Muscle layer of duodenum (tissue), 2 donors: ENCODE results near the gene MAP1S.

ENCODE experiments used
- H3K27ac ChIP-seq: one replicate; pipeline ENCODE4 v1.7.0; 2013; ENCODE audit warnings: mild to moderate bottlenecking, low read length
- H3K27me3 ChIP-seq: one replicate; pipeline ENCODE4 v1.7.0; 2013; ENCODE audit warnings: low read depth, mild to moderate bottlenecking, control low read depth, low read length
- H3K36me3 ChIP-seq, 2 donors: one replicate each; pipeline ENCODE4 v1.7.0; 2013; ENCODE audit warnings: low read length in 2 of 2, control low read depth in 1 of 2, mild to moderate bottlenecking in 1 of 2; ENCODE audit not compliant: insufficient read depth in 2 of 2, control insufficient read depth in 1 of 2
- H3K4me1 ChIP-seq, 2 donors: one replicate each; pipeline ENCODE4 v1.7.0; 2013; ENCODE audit warnings: low read length in 2 of 2, mild to moderate bottlenecking in 2 of 2, control low read depth in 1 of 2, moderate library complexity in 1 of 2; ENCODE audit not compliant: insufficient read depth in 2 of 2, control insufficient read depth in 1 of 2
- H3K4me3 ChIP-seq, 2 donors: one replicate each; pipeline ENCODE4 v1.7.0; 2013; ENCODE audit warnings: low read length in 2 of 2, low read depth in 1 of 2, mild to moderate bottlenecking in 1 of 2
- H3K9me3 ChIP-seq, 2 donors: one replicate each; pipeline ENCODE4 v1.7.0; 2013; ENCODE audit warnings: low read length in 2 of 2, control low read depth in 1 of 2, mild to moderate bottlenecking in 1 of 2; ENCODE audit not compliant: control insufficient read depth in 1 of 2
- donor health status: healthy.

MAP1S gene

DNA sequence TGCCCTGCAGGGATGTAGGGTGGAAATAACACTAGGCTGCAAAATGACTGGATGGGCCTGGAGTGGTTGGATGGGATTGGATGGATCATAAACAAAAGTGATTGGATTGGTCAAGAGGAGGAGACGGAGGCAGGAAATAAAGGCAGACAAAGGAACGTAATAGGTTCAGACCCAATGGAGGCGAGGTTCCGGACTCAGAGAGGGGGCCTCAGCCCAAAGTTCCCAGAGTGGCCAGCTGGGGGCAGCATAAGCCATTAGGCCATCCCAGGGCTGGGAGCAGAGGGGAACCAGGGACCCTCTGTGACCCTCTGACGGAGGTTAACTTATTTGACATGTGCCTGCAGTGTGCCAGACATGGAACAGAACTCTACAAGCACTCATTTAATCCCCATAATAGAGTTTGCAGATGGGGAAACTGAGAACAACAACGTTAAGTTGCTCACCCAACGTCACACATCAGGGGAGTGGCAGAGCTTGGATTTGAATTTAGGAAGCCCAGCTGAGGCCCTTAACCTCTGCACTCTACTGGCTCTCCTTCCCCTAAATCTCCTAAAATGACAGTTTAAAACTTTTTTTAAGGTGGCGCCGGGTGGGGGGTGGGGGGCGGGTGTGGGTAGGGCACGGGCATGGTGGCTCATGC, 15.3 kb upstream of the MAP1S start:
- H3K27ac ChIP-seq, result no peak overlapping the region
- no peaks in the 10 kb centered on the region for H3K9me3 ChIP-seq
- no peaks in the 10 kb centered on the region for H3K27me3 ChIP-seq
- H3K4me1 ChIP-seq, result no peaks in the 10 kb centered on the region
- H3K4me3 ChIP-seq, result no peak overlapping the region
- no peaks in the 10 kb centered on the region for H3K36me3 ChIP-seq

DNA sequence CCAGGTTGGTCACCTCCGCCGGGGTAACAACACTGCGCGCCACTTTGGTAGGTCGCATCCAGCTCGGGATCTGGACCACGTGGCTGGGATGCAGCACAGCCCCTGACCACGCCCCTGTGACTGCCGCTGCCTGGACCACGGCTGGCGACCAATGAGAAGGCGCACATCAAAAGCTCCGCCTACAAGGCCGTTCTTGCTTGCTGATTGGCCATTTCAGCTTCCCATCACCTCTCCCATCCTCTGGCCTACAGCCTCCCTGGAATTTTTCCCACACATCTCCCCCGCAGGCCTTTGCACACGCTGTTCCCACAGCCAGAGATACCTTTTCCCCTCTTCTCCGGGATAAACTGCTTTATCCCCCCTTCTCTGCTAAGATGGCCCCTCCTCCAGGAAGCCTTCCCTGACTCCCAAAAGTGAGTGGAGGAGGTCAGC, 12.5 kb upstream of the MAP1S start:
- Histone ChIP-seq H3K27ac (no peak overlapping the region), H3K4me1 (no peaks in the 10 kb centered on the region), H3K27me3 (no peaks in the 10 kb centered on the region), H3K4me3 (no peak overlapping the region), H3K9me3 (no peaks in the 10 kb centered on the region), H3K36me3 (no peaks in the 10 kb centered on the region)

DNA sequence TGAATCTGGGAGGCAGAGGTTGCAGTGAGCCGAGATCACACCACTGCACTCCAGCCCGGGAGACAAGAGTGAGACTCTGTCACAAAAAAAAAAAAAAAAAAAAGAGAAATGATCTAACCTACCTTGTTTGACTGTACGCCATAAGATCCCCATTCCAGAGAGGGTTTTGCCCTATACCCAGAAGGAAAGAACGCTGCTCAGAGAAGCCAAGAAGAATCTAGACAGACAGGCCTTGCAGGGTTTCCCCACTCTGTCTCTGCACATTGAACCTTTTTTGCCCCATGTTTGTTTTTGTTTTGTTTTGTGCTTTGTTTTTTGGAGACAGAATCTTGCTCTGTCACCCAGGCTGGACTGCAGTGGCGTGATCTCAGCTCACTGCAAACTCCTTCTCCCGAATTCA, 7.4 kb upstream of the MAP1S start:
- Histone ChIP-seq H3K36me3 (no peaks in the 10 kb centered on the region), H3K9me3 (no peaks in the 10 kb centered on the region), H3K27ac (no peak overlapping the region), H3K27me3 (no peaks in the 10 kb centered on the region), H3K4me3 (no peak overlapping the region), H3K4me1 (no peaks in the 10 kb centered on the region)

DNA sequence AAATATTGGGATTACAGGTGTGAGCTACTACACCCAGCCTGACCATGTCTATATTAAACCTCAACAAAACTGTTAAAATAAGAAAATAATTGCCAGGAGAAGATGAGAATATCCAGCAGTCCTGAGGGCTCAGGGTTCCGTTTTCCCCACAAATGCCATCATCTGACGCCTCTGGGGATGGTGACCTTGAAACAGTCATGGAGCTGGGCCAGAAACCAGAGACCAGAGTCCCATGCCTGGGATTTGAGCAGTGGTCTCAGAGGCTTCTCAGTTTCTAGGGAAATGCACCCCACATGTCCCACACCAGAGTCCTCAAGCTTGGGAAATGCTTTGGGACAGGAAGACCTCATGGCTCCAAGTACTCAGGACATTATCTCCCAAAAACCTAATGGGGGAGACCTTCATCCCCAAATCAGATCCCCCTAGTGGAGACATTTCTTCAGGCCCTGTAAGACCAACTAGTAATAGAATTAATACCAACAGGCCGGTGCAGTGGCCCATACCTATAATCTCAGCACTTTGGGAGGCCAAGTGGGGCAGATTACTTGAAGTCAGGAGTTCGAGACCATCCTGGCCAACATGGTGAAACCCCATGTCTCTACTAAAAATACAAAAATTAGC, 2.9 kb upstream of the MAP1S start:
- Histone ChIP-seq H3K27me3 (no peaks in the 10 kb centered on the region), H3K27ac (no peak overlapping the region), H3K36me3 (no peaks in the 10 kb centered on the region), H3K4me3 (no peak overlapping the region), H3K9me3 (no peaks in the 10 kb centered on the region), H3K4me1 (peaks cover 19 to 31% of the 10 kb centered on the region in 2 donors)

DNA sequence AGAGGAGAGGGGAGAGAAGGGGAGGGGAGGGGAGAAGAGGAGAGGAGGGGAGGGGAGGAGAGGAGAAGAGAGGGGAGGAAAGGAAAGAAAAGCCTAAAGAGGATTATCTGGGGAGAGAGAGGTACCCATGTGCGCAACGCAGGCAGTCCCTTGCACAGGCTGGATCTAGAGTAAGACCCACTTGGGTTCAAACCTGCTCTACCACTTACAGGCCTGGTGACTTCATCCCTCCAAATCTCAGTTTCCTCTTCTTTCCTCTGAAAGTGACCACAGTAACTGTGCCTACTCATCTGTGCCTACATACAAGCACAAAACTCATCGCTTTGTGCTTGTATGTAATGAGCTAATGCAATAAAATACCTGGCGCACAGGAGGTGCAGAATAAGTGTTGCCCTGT, 732 bp upstream of the MAP1S start:
- Histone ChIP-seq H3K27me3 (no peaks in the 10 kb centered on the region), H3K4me1 (peaks cover 19 to 38% of the 10 kb centered on the region in 2 donors), H3K27ac (no peak overlapping the region), H3K4me3 (peak overlapping the region in 1 of 2 donors; percentile 13), H3K36me3 (no peaks in the 10 kb centered on the region), H3K9me3 (no peaks in the 10 kb centered on the region)

DNA sequence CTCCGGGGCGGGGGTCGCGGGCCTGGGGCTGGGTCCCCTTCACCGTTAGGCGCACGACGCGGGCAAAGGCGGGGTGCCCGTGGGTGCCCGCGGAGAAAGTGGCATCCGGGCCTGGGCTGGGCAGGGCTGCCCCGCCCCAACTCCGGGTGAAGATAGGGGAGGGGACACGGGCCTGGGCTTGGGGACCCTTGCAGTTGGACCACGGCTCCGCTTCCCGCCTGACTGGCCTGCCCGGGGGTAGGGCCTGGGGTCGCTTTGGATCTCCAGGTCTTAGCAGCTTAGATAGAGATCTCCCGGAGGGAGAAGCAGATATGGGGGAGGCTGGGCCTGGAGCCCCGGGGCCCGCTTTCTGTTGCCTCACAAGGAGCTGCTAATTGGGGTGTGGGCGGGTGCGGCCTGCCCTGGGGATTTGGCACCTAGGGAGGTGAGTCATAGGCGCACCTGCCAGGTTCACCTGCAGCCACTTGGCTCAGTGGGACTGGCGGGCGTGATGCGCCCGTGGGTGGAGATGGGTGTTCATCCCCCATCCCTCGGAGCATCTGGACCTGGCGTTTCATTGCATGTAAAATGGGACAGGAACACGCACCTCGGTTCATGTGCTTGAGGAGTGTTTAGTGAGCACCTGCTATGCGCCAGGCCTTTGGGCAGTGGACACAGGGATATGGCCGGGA, 585 bp downstream of the MAP1S start:
- Histone ChIP-seq H3K9me3 (no peaks in the 10 kb centered on the region), H3K4me1 (peaks cover 19 to 38% of the 10 kb centered on the region in 2 donors), H3K27me3 (no peaks in the 10 kb centered on the region), H3K36me3 (peaks cover 7 to 12% of the 10 kb centered on the region in 2 donors), H3K4me3 (peak overlapping the region; percentile 85 to 98), H3K27ac (peak overlapping the region; percentile 23)

DNA sequence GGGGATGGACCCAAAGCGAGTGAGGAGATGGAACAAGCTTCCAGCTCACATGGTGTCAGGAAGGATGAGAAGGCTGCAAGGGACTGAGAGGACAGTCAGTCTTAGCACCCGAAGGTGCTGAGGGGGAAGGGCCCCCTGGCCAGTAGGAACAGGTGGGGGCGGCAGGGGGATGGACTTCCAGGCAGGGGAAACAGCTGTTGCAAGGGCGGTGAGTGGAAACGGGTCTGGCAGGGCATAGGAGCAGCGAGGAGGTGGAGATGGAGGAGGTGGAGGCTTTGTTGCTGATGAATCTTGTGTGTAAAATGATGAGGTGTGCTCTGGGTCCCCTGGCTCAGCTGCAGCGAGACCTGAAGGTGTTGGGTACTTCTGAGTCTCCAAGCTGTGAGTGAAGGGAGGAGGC, 1.2 kb downstream of the MAP1S start:
- H3K36me3 ChIP-seq, result peaks cover 12 to 18% of the 10 kb centered on the region in 2 donors
- peak overlapping the region; percentile 85 to 98 for H3K4me3 ChIP-seq
- peaks cover 19 to 38% of the 10 kb centered on the region in 2 donors for H3K4me1 ChIP-seq
- H3K27ac ChIP-seq, result peak overlapping the region; percentile 23
- H3K9me3 ChIP-seq, result no peaks in the 10 kb centered on the region
- no peaks in the 10 kb centered on the region for H3K27me3 ChIP-seq

DNA sequence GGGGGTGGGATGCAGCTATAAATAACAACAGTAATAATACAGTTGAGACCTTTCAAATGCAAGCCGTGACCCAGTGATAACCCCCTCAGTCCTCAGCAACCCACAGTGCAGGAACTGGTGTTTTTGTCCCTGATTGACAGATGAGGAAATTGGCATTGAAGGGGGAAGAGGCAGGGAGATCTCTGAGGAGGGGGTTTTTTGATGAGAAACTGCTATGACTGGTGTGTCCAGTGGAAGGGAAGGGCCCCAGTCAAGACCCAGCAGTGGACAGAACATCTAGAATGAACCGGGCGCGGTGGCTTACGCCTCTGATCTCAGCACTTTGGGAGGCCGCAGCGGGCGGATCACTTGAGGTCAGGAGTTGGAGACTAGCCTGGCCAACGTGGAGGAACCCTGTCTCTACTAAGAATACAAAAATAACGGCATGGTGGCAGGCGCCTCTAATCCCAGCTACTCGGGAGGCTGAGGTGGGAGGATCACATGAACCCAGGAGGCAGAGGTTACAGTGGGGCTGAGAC, 1.9 kb downstream of the MAP1S start:
- Histone ChIP-seq H3K27ac (no peak overlapping the region), H3K27me3 (no peaks in the 10 kb centered on the region), H3K36me3 (peaks cover 13 to 25% of the 10 kb centered on the region in 2 donors), H3K4me3 (peak overlapping the region; percentile 85 to 98), H3K9me3 (no peaks in the 10 kb centered on the region), H3K4me1 (peaks cover 19 to 38% of the 10 kb centered on the region in 2 donors)

DNA sequence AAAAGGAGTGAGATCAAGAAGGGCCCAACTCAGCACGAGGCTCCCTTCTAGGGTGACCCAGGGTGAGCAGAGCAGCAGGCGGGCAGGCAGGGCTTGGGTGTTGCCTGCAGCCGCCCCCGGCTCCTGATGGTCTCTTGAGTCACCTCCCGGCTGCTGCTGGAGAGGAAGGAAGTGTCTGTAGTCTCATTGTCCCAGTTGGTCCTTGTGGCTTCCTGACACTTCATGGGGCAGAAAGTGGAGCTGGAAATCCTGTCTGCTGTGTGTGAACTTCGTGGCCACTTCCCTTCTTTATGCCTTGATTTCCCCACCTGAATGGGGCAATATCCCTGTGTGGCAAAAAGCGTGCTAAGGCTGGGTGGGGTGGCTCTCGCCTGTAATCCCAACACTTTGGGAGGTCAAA, 2.5 kb downstream of the MAP1S start:
- no peak overlapping the region for H3K4me3 ChIP-seq
- H3K4me1 ChIP-seq, result peaks cover 19 to 38% of the 10 kb centered on the region in 2 donors
- no peak overlapping the region for H3K27ac ChIP-seq
- H3K27me3 ChIP-seq, result no peaks in the 10 kb centered on the region
- peaks cover 13 to 31% of the 10 kb centered on the region in 2 donors for H3K36me3 ChIP-seq
- H3K9me3 ChIP-seq, result no peaks in the 10 kb centered on the region

DNA sequence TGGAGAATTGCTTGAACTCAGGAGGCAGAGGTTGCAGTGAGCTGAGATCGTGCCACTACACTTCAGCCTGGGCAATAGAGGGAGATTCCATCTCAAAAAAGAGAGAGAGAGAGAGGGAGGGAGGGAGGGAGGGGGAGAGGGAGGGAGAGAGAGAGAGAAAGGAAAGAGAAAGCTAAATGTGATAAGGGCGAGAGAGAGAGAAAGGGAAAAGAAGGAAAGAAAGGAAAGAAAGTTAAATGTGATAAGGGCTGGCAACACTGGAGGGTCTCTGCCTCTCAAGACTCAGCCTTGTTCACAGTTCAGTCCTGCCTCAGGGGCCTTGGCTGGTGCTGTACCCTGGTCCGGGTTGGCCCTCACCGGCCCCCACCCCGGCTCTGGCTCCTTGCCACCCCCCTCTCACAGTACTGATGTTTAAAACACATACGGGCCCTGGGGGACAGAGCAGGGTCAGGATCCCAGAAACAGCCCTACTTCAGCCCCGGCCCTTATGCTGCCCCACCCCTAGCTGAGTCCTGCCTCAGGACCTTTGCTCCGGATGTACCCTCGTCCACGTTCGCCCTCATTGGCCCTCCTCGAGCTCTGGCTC, 3.5 kb downstream of the MAP1S start:
- Histone ChIP-seq H3K4me3 (no peak overlapping the region), H3K36me3 (peaks cover 18 to 41% of the 10 kb centered on the region in 2 donors), H3K4me1 (peaks cover 13 to 31% of the 10 kb centered on the region in 2 donors), H3K27ac (no peak overlapping the region), H3K9me3 (no peaks in the 10 kb centered on the region), H3K27me3 (no peaks in the 10 kb centered on the region)

DNA sequence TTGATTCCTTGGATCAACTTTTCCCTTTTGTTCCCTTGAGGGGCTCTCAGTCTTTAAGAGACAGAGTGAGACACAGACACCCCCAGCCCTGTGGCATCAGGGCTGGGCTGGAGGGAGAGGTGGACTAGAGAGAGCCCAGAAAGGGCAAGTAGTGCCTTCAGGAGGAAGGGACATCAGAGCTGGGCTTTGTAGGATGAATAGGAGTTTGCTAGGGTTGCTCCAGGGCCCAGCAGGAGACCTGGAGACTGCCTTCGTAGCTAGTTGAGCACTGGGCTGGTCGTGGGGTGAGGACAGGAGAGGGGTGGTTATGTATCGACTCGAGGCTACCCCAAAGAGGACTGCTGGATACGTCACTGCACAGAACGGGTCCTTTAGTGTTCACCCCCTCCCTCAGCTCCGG, 5.4 kb downstream of the MAP1S start:
- H3K4me1 ChIP-seq, result peaks cover 13 to 24% of the 10 kb centered on the region in 2 donors
- H3K36me3 ChIP-seq, result peaks cover 23 to 58% of the 10 kb centered on the region in 2 donors
- no peak overlapping the region for H3K4me3 ChIP-seq
- no peaks in the 10 kb centered on the region for H3K9me3 ChIP-seq
- H3K27ac ChIP-seq, result no peak overlapping the region
- H3K27me3 ChIP-seq, result no peaks in the 10 kb centered on the region
